Esophagus muscularis mucosa (tissue), 4 donors: Measurements from ENCODE around the gene TMEM259. TPM values are rescaled to one million over a fixed set of nuclear protein-coding genes. Genes with fewer than 3 reads are reported as not detected.

Experiments used
- DNase-seq: peaks from one replicate; pipeline ENCODE4 v3.0.0-alpha.2; 2017; ENCODE audit errors: extremely low spot score
- H3K27ac ChIP-seq, 4 donors: fragments of 200-600 bp; sonication (generic); replicated peaks in 1 of 4; 1 replicate in 3 of 4; 2 replicates in 1 of 4; pipeline ENCODE4 v1.5.1; 2016 to 2019; ENCODE audit warnings: mild to moderate bottlenecking in 1 of 4
- H3K27me3 ChIP-seq, 4 donors: fragments of 200-600 bp; sonication (generic); one replicate each; pipeline versions ENCODE4 v1.5.1 to v1.6.0; 2016 to 2019
- H3K36me3 ChIP-seq, 4 donors: fragments of 200-600 bp; sonication (generic); one replicate each; pipeline ENCODE4 v1.5.1; 2016 to 2019
- H3K4me1 ChIP-seq, 4 donors: fragments of 200-600 bp; sonication (generic); one replicate each; pipeline ENCODE4 v1.5.1; 2016 to 2019
- H3K4me3 ChIP-seq, 4 donors: fragments of 200-600 bp; sonication (generic); 1 replicate in 2 of 4; 2 replicates in 2 of 4; pipeline ENCODE4 v1.5.1; 2016 to 2019; ENCODE audit warnings: mild to moderate bottlenecking in 4 of 4, moderate library complexity in 1 of 4
- H3K9me3 ChIP-seq, 4 donors: fragments of 200-600 bp; sonication (generic); 1 replicate in 3 of 4; 2 replicates in 1 of 4; pipeline ENCODE4 v1.5.1; 2016 to 2019
- CTCF ChIP-seq, 3 experiments: fragments of 200-600 bp in 2 of 3; fragments of 450-650 bp in 1 of 3; sonication (generic) in 2 of 3; IDR thresholded peaks; one replicate each; pipeline ENCODE4 v1.5.1; 2017 to 2019; ENCODE audit warnings: antibody characterized with exemption in 3 of 3, mild to moderate bottlenecking in 2 of 3, moderate library complexity in 1 of 3
- EP300 ChIP-seq: sonication (generic); formaldehyde crosslinking; IDR thresholded peaks from one replicate; pipeline ENCODE4 v1.6.1; 2017; ENCODE audit warnings: antibody characterized with exemption
- POLR2A ChIP-seq: fragments of 450-650 bp; IDR thresholded peaks from one replicate; pipeline ENCODE4 v1.6.1; 2017; ENCODE audit warnings: antibody characterized with exemption, moderate library complexity, mild to moderate bottlenecking, low read depth
- POLR2AphosphoS5 ChIP-seq, 2 donors: sonication (generic); formaldehyde crosslinking; IDR thresholded peaks; one replicate each; pipeline ENCODE4 v1.6.1; 2017; ENCODE audit warnings: antibody characterized with exemption in 2 of 2
- WGBS: methylation state at CpG from one replicate; pipeline ENCODE4 v1.1.5; 2018; 5-methylcytosine and 5-hydroxymethylcytosine counted together
- intact Hi-C: fragments of 100-400 bp; cut with DNase I; formaldehyde crosslinking; loops from one replicate; pipeline ENCODE4 v1.15.1; 2023
- small RNA-seq, 3 donors: library from RNA; depleted of rRNA; stranded (forward); fragments of <200 nt; gene quantifications; one replicate each; pipeline ENCODE3, GENCODE V24; 2016
- total RNA-seq, 4 donors: library from RNA; depleted of rRNA; stranded (reverse); fragments of >200 nt; gene quantifications; one replicate each; pipeline versions ENCODE4 v1.1.0 to v1.2.1, GENCODE V29; 2016

TMEM259 gene
- total RNA-seq, 4 donors from 2014 or later, result 129 to 187 (median 160) TPM

DNA sequence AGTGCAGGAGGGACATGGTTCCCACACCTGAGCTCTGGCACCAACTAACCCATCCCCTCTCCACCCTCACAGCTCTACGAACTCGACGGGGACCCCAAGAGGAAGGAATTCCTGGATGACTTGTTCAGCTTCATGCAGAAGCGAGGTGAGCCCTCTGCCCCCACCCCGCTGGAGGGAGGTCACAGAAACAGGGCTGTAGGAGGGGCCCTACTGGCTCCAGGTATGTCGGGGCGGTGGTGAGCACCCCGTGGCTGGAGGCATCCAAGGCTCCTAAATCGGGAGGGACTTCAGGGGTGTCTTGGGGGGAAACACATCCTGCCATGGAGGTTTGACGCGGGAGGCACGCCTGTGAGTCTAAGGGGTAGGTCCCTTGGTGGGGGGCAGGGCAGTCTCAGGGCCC, 60.9 kb downstream of the TMEM259 start:
- Histone ChIP-seq H3K4me1 (no peaks in the 10 kb centered on the region), H3K4me3 (no peak overlapping the region), H3K36me3 (peaks cover 0 to 33% (median 20%) of the 10 kb centered on the region in 4 donors), H3K27me3 (no peaks in the 10 kb centered on the region), H3K27ac (no peak overlapping the region), H3K9me3 (no peaks in the 10 kb centered on the region)
- TF ChIP-seq POLR2AphosphoS5 (IDR thresholded peaks at IDR 0.05) (no peak), CTCF (IDR thresholded peaks at IDR 0.05) (no peak), EP300 (no peak), POLR2A (no peak)
- 84% methylated on average over 11 of the region's 12 CpGs for WGBS
- DNase-seq, result no peak
- intact Hi-C loops, result no loop called here

Small RNA genes lying within 50 kb of the gene (small RNA-seq; reads per million reads assigned to genes)
- gene RNU6-2, result 0 to 0.84 (median 0) reads per million in 3 donors

Other genes starting within 250 kb of the TMEM259 start
- gene PTBP1, start 223.7 kb downstream of the TMEM259 start, total RNA-seq, result 100 to 1,000 TPM in 1 of 4 donors, 10 to 100 TPM in 3; 76.8 to 110 (median 95.3) TPM
- gene PLPPR3, start 199.2 kb downstream of the TMEM259 start, total RNA-seq, result not detected
- gene AZU1, start 193.3 kb downstream of the TMEM259 start, total RNA-seq, result 1 to 10 TPM in 1 of 4 donors, under 1 TPM in 1, not detected in 2; 0.40 to 1.3 TPM
- gene PRTN3, start 180.1 kb downstream of the TMEM259 start, total RNA-seq, result 1 to 10 TPM in 1 of 4 donors, not detected in 3; 1.2 TPM
- gene ELANE, start 168.8 kb downstream of the TMEM259 start, total RNA-seq, result 1 to 10 TPM in 3 of 4 donors, under 1 TPM in 1; 0.45 to 3.3 (median 1.6) TPM
- 1,000 to 10,000 TPM in 1 of 4 donors, 100 to 1,000 TPM in 3; 298 to 1,068 (median 643) TPM for gene CFD, start 161.5 kb downstream of the TMEM259 start, total RNA-seq
- 10 to 100 TPM; 26.3 to 50.9 (median 37.2) TPM for gene MED16, start 127.9 kb downstream of the TMEM259 start, total RNA-seq
- not detected for gene RNU6-9, start 127.6 kb downstream of the TMEM259 start, total RNA-seq
- 10 to 100 TPM; 32.0 to 52.5 (median 40.0) TPM for gene R3HDM4, start 107.9 kb downstream of the TMEM259 start, total RNA-seq
- not detected for gene KISS1R, start 103.8 kb downstream of the TMEM259 start, total RNA-seq
- 1 to 10 TPM; 2.9 to 8.4 (median 5.0) TPM for gene ARID3A, start 95.1 kb downstream of the TMEM259 start, total RNA-seq
- gene WDR18, start 36.8 kb downstream of the TMEM259 start, total RNA-seq, result 10 to 100 TPM in 3 of 4 donors, 1 to 10 TPM in 1; 9.9 to 30.3 (median 28.4) TPM
- gene GRIN3B, start 20.7 kb downstream of the TMEM259 start, total RNA-seq, result under 1 TPM in 2 of 4 donors, not detected in 2; 0.13 to 0.17 TPM
- not detected for gene RNU6-2, start 399 bp upstream of the TMEM259 start, total RNA-seq
- gene CNN2, start 5.5 kb upstream of the TMEM259 start, total RNA-seq, result 10 to 100 TPM; 47.3 to 98.1 (median 81.3) TPM
- 1 to 10 TPM; 3.9 to 9.5 (median 6.9) TPM for gene ABCA7, start 19.0 kb upstream of the TMEM259 start, total RNA-seq
- gene ARHGAP45, start 46.0 kb upstream of the TMEM259 start, total RNA-seq, result 10 to 100 TPM; 17.8 to 28.3 (median 21.2) TPM
- 100 to 1,000 TPM in 3 of 4 donors, 10 to 100 TPM in 1; 96.8 to 198 (median 135) TPM for gene POLR2E, start 74.3 kb upstream of the TMEM259 start, total RNA-seq
- 100 to 1,000 TPM; 338 to 386 (median 375) TPM for gene GPX4, start 82.9 kb upstream of the TMEM259 start, total RNA-seq
- 100 to 1,000 TPM in 1 of 4 donors, 10 to 100 TPM in 3; 16.2 to 141 (median 30.5) TPM for gene SBNO2, start 153.1 kb upstream of the TMEM259 start, total RNA-seq
- gene STK11, start 184.7 kb upstream of the TMEM259 start, total RNA-seq, result 10 to 100 TPM; 52.2 to 95.7 (median 73.2) TPM
- 1 to 10 TPM in 1 of 4 donors, under 1 TPM in 2, not detected in 1; 0.58 to 1.0 (median 0.99) TPM for gene CBARP, start 216.9 kb upstream of the TMEM259 start, total RNA-seq
- 100 to 1,000 TPM in 2 of 4 donors, 10 to 100 TPM in 2; 77.5 to 140 (median 109) TPM for gene ATP5F1D, start 220.6 kb upstream of the TMEM259 start, total RNA-seq
- gene MIDN, start 227.5 kb upstream of the TMEM259 start, total RNA-seq, result 10 to 100 TPM; 20.3 to 72.2 (median 31.8) TPM
- gene CIRBP, start 248.2 kb upstream of the TMEM259 start, total RNA-seq, result 100 to 1,000 TPM; 236 to 601 (median 429) TPM